Ectodermal cell (in vitro differentiated cells): ENCODE measurements around the gene PIEZO1.
"Not testable (repeated sequence)": the region's sequence is repeated elsewhere in the genome, so short reads cannot be mapped to it uniquely, and the experiment has no call there.

Experiments used
- H3K27ac ChIP-seq: 2 replicates; pipeline ENCODE4 v1.7.0; 2013; ENCODE audit warnings: mild to moderate bottlenecking, low read depth, low read length; ENCODE audit not compliant: insufficient read depth, poor library complexity, severe bottlenecking
- H3K27me3 ChIP-seq: 2 replicates; pipeline ENCODE4 v1.7.0; 2013; ENCODE audit warnings: mild to moderate bottlenecking, low read length; ENCODE audit not compliant: insufficient read depth, control insufficient read depth, poor library complexity, severe bottlenecking
- H3K36me3 ChIP-seq: one replicate; pipeline ENCODE4 v1.7.0; 2013; ENCODE audit warnings: low read length; ENCODE audit not compliant: control insufficient read depth, insufficient read depth
- H3K4me1 ChIP-seq: one replicate; pipeline ENCODE4 v1.7.0; 2013; ENCODE audit warnings: low read length; ENCODE audit not compliant: control insufficient read depth, insufficient read depth
- H3K4me3 ChIP-seq: 2 replicates; pipeline ENCODE4 v1.7.0; 2013; ENCODE audit warnings: low read depth, low read length, control low read depth; ENCODE audit not compliant: insufficient read depth
- H3K9me3 ChIP-seq: 2 replicates; pipeline ENCODE4 v1.7.0; 2013; ENCODE audit warnings: mild to moderate bottlenecking, low read length, moderate library complexity; ENCODE audit not compliant: control insufficient read depth
- WGBS, 2 experiments: methylation state at CpG; one replicate each; pipeline ENCODE4 v1.1.7; 2013; ENCODE audit warnings: missing lambda C conversion rate in 2 of 2; 5-methylcytosine and 5-hydroxymethylcytosine counted together

The PIEZO1 gene

GRCh38 chr16:88790312-88791211 is 5.5 kb upstream of the PIEZO1 start:
- Histone ChIP-seq H3K4me1 (peaks cover 19% of the 10 kb centered on the region), H3K9me3 (no peaks in the 10 kb centered on the region), H3K27ac (no peak overlapping the region), H3K4me3 (no peak overlapping the region), H3K27me3 (peaks cover 10% of the 10 kb centered on the region), H3K36me3 (no peaks in the 10 kb centered on the region)
- 45 to 47% methylated on average over 22 to 23 of the region's 24 CpGs for WGBS, 2 experiments

GRCh38 chr16:88789594-88789993 is 4.6 kb upstream of the PIEZO1 start:
- no peak overlapping the region for H3K27ac ChIP-seq
- no peaks in the 10 kb centered on the region for H3K36me3 ChIP-seq
- 82% methylated on average over 7 of the region's 7 CpGs for WGBS, 2 experiments
- peaks cover 20% of the 10 kb centered on the region for H3K27me3 ChIP-seq
- no peaks in the 10 kb centered on the region for H3K9me3 ChIP-seq
- peaks cover 19% of the 10 kb centered on the region for H3K4me1 ChIP-seq
- H3K4me3 ChIP-seq: no peak overlapping the region

DNA sequence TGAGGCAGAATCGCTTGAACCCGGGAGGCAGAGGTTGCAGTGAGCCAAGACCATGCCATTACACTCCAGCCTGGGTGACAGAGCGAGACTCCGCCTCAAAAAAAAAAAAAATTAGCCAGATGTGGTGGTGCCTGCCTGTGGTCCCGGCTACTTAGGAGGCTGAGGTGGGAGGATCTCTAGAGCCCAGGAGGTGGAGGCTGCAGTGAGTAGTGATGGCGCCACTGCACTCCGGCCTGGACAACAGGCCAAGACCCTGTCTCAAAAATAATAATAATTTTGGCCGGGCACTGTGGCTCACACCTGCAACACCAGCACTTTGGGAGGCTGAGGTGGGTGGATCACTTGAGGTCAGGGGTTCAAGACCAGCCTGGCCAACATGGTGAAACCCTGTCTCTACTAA is 3.7 kb upstream of the PIEZO1 start:
- not testable (repeated sequence) for H3K4me3 ChIP-seq, H3K27ac ChIP-seq, H3K36me3 ChIP-seq, H3K9me3 ChIP-seq
- Histone ChIP-seq H3K4me1 (peaks cover 23% of the 10 kb centered on the region), H3K27me3 (peaks cover 29% of the 10 kb centered on the region)
- WGBS, 2 experiments: 89 to 96% methylated on average over 8 of the region's 8 CpGs

- 92 to 93% methylated on average over 11 of the region's 11 CpGs for WGBS, 2 experiments
- H3K4me3 ChIP-seq: no peak overlapping the region
- no peaks in the 10 kb centered on the region for H3K9me3 ChIP-seq
- H3K36me3 ChIP-seq: no peaks in the 10 kb centered on the region
- H3K4me1 ChIP-seq: peaks cover 22% of the 10 kb centered on the region
- H3K27ac ChIP-seq: no peak overlapping the region
- peaks cover 38% of the 10 kb centered on the region for H3K27me3 ChIP-seq
Observed at GRCh38 chr16:88787579-88788314, 2.7 kb upstream of the PIEZO1 start.

GRCh38 chr16:88784856-88785105 is 239 bp downstream of the PIEZO1 start:
- Histone ChIP-seq H3K27ac (no peak overlapping the region), H3K4me3 (peak overlapping the region; percentile 32), H3K4me1 (peaks cover 4% of the 10 kb centered on the region), H3K36me3 (no peaks in the 10 kb centered on the region), H3K9me3 (no peaks in the 10 kb centered on the region), H3K27me3 (peaks cover 43% of the 10 kb centered on the region)
- WGBS, 2 experiments: 1% methylated on average over 32 of the region's 32 CpGs

DNA sequence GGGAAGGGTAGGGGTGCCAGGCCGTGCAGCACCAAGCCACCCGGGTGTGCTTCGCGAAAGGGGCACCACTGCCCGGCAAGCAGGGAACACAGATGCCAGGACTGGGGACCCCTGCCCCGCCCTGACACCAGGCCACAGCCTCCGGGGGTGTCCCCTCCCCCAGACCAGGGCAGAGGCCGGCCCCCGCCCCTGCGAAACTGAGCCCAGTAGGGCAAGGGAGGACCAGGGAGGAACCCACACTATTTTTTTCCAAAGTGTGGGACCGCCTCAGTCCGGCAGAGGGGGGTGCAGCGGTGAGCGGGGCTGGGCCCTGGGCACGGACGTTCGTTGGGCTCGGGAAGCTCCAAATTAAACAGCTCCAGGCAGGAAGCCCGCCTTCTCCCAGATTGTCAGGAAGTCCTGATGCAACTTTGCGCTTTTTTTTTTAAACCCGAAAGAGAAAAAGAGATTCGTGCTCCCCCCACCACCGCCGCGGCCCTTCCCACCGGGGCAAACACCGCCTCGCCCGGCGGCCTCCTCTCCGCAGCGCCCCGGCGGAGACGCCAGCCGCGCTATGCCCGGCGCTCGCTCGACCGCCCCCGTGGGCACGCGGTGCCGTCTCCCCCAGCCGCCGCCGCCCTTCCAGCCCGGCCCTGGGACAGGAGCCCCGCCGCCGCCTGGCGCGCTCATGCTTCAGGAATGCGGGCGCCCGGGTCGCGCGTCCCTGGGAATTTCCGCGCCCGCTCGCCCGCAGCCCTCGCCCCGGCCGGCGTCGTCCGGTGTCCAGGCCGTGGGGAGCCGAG is 755 bp downstream of the PIEZO1 start:
- H3K4me3 ChIP-seq: peak overlapping the region; percentile 32
- H3K9me3 ChIP-seq: no peaks in the 10 kb centered on the region
- H3K4me1 ChIP-seq: peaks cover 4% of the 10 kb centered on the region
- H3K27ac ChIP-seq: no peak overlapping the region
- WGBS, 2 experiments: 8% methylated on average over 74 of the region's 74 CpGs
- H3K36me3 ChIP-seq: no peaks in the 10 kb centered on the region
- peaks cover 43% of the 10 kb centered on the region for H3K27me3 ChIP-seq

DNA sequence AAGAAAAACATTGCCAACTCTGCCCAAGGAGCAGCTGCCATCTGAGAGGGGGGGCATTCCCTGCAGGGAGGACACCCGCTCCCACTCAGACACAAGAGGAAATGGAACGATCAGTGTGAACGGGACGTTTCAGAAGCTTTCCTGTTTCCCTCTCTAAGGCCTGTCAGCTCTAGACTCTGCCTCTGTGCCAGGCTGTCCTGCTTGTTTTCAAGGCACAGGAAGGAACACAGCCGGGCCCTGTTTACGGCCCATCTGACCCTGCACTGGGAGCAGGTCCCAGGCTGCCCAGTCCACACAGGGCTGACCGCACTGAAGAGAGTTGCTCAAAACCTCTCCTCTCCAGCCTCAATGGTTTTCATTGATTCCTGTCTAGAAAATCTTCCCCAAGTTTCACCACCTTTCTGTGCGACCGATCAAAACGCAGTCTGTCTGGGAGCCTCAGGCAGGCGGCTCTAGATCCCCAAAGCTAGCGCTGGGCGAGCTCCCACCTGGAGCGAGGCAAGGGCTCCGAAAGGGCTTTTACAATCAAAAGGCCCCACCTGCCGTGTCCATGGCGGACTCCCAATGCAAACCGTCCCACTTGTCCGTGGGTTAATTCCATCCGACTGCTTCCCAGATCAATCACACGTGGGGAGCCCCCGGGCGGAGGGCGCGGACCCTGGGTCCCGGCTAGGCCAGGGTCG is 1.5 kb downstream of the PIEZO1 start:
- no peaks in the 10 kb centered on the region for H3K36me3 ChIP-seq
- peaks cover 6% of the 10 kb centered on the region for H3K4me1 ChIP-seq
- WGBS, 2 experiments: 78 to 81% methylated on average over 27 of the region's 27 CpGs
- H3K27me3 ChIP-seq: peaks cover 43% of the 10 kb centered on the region
- H3K4me3 ChIP-seq: no peak overlapping the region
- no peak overlapping the region for H3K27ac ChIP-seq
- H3K9me3 ChIP-seq: no peaks in the 10 kb centered on the region

DNA sequence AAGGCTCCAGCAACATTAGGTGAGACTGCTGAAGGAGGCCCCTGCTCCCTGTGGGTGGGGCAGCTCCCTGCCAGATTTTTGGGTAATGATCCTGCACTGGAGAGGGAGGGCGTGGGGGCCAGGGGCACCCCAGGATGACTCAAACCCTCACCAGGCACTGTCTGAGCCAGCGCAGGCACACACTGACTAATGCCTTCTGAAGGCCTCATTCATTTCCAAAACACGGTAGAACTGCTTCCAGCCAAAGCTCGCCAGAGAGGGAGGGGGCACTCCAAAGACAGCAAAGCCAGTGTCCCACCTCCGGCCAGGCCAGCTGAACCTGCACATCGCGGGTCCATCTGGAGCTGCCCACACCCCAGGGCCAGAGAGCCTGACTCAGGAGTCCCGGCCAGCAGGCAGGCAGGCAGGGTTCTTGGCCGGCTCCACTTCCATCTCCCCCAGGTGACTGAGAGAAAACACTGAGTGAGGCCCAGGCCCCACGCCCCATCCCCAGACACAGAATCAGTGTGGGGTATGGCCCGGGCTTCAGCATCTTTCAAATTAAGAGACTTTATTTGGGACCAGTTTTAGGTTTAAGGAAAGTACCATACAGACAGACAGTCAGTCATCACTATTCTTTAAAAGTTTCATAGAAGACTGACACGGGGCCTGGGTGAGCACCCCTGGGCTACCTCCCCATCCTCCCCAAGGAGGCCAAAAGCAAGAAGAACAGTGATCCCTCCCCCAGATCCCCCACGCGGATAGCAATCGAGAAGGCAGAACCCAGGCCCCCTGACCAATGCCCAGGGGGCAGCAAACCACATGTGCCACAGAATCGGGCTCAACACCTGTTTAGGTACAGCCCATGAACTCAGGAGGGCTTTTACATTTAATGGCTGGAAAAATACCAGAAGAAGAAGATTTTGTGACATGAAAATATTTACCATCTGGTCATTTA is 2.3 kb downstream of the PIEZO1 start:
- H3K4me3 ChIP-seq: no peak overlapping the region
- H3K9me3 ChIP-seq: no peaks in the 10 kb centered on the region
- H3K27me3 ChIP-seq: peaks cover 43% of the 10 kb centered on the region
- 84% methylated on average over 16 of the region's 16 CpGs for WGBS, 2 experiments
- no peak overlapping the region for H3K27ac ChIP-seq
- no peaks in the 10 kb centered on the region for H3K36me3 ChIP-seq
- H3K4me1 ChIP-seq: peaks cover 13% of the 10 kb centered on the region
